ENCODE measurements around the gene EPG5. TPM values are rescaled to one million over a fixed set of nuclear protein-coding genes. Genes with fewer than 3 reads are reported as not detected.

EPG5 gene
- total RNA-seq, 1 experiment from 2014 or later, result 16.1 TPM

GRCh38 chr18:46010050-46010449 lies 42.9 kb upstream of the EPG5 start:
- Histone ChIP-seq H2BK5ac (ENCODE audit: insufficient read length, low read length) (no peak overlapping the region), H3K18ac (ENCODE audit: insufficient read length, low read depth, low read length) (no peak overlapping the region), H3K23me2 (ENCODE audit: insufficient read length, low read depth, low read length, poor library complexity, severe bottlenecking) (no peaks in the 10 kb centered on the region), H2AFZ (ENCODE audit: low read length) (no peak overlapping the region), H2BK20ac (ENCODE audit: low read depth, low read length, poor library complexity, severe bottlenecking) (no peak overlapping the region), H3K79me1 (ENCODE audit: insufficient read depth, low read depth, low read length, poor library complexity, severe bottlenecking) (no peaks in the 10 kb centered on the region), H2AK5ac (ENCODE audit: insufficient read length, low read length) (no peak overlapping the region), H3K23ac (ENCODE audit: insufficient read length, low read depth, low read length) (no peak overlapping the region), H3K14ac (ENCODE audit: insufficient read depth, low read length) (no peak overlapping the region), H3K4me1 (ENCODE audit: insufficient read depth, low read length) (no peaks in the 10 kb centered on the region), H3K4me2 (ENCODE audit: insufficient read depth, insufficient read length, low read length) (no peak overlapping the region), H3K4ac (ENCODE audit: low read depth, low read length) (no peak overlapping the region), H4K20me1 (ENCODE audit: control insufficient read depth, insufficient read depth, insufficient read length) (no peaks in the 10 kb centered on the region), H2BK12ac (ENCODE audit: insufficient read length, low read depth, low read length) (no peak overlapping the region), H3K56ac (ENCODE audit: insufficient read length, low read depth, low read length) (no peak overlapping the region), H4K91ac (ENCODE audit: insufficient read length, low read depth, low read length) (no peak overlapping the region), H2BK15ac (ENCODE audit: low read depth, low read length) (no peak overlapping the region), H2BK120ac (ENCODE audit: low read depth, low read length, poor library complexity, severe bottlenecking) (no peak overlapping the region), H3T11ph (ENCODE audit: low read length) (no peak overlapping the region), H3K27me3 (ENCODE audit: insufficient read depth, low read length) (no peaks in the 10 kb centered on the region), H3K79me2 (ENCODE audit: insufficient read depth, low read length) (no peaks in the 10 kb centered on the region), H3K9ac (ENCODE audit: extremely low read depth, insufficient read length, low read length) (no peak overlapping the region), H3K27ac (ENCODE audit: insufficient read length, low read depth, low read length) (no peak overlapping the region), H4K8ac (replicated peaks; ENCODE audit: insufficient read length, low read depth, low read length) (no peak overlapping the region), H4K5ac (ENCODE audit: insufficient read length, low read depth, low read length) (no peak overlapping the region), H3K9me3 (ENCODE audit: control insufficient read depth, low read depth, low read length) (no peaks in the 10 kb centered on the region)
- Mint-ChIP-seq H3K4me3 (no peak overlapping the region), H3K36me3 (ENCODE audit: insufficient read depth in 1 of 3, low read depth in 3 of 3) (no peaks in the 10 kb centered on the region), H3K27me3 (ENCODE audit: low read depth) (no peaks in the 10 kb centered on the region), H3K9me3 (no peaks in the 10 kb centered on the region), H3K27ac (no peak overlapping the region), H3K4me1 (peaks cover 9 to 20% of the 10 kb centered on the region in 2 experiments)
- no peak for TF ChIP-seq CTCF (conservative IDR thresholded peaks at IDR 0.05)
- no peak for DNase-seq
- WGBS (ENCODE audit: extremely low coverage, insufficient read length, low lambda C conversion rate), result no CpG with 5 or more reads among the region's 4 CpGs
